ENCODE measurements around the gene PAXIP1.
"Not testable (repeated sequence)": the region's sequence is repeated elsewhere in the genome, so short reads cannot be mapped to it uniquely, and the experiment has no call there.

Gene PAXIP1

GRCh38 chr7:155003092-155003375 lies at the start of gene PAXIP1:
Gene PAXIP1, minus strand, starts transcription at chr7:155003124. Its CDS starts 195 bp downstream, at chr7:155002929.
- DNase-seq (ENCODE audit: low read depth in 2 of 2): peak in 1 of 2 donors; percentile 13

GRCh38 chr7:155051355-155051754 lies 48.4 kb upstream of the PAXIP1 start:
- no peak for DNase-seq (ENCODE audit: low read depth in 2 of 2)

GRCh38 chr7:155048006-155048405 lies 45.1 kb upstream of the PAXIP1 start:
- DNase-seq (ENCODE audit: low read depth in 2 of 2): no peak

- no peak for DNase-seq (ENCODE audit: low read depth in 2 of 2)
These were observed 40.8 kb upstream of the PAXIP1 start for GRCh38 chr7:155043756-155044155.

- DNase-seq (ENCODE audit: low read depth in 2 of 2): no peak
These were observed 35.4 kb upstream of the PAXIP1 start for GRCh38 chr7:155038335-155038734.

- not testable (repeated sequence) for DNase-seq (ENCODE audit: low read depth in 2 of 2)
These were observed 31.6 kb upstream of the PAXIP1 start for GRCh38 chr7:155034495-155034894.

- no peak for DNase-seq (ENCODE audit: low read depth in 2 of 2)
These were observed 30.1 kb upstream of the PAXIP1 start for GRCh38 chr7:155032978-155033377.

- DNase-seq (ENCODE audit: low read depth in 2 of 2): no peak
These were observed 25.0 kb upstream of the PAXIP1 start for GRCh38 chr7:155027879-155028278.

GRCh38 chr7:155021699-155022145 lies 18.8 kb upstream of the PAXIP1 start:
- no peak for DNase-seq (ENCODE audit: low read depth in 2 of 2)

- DNase-seq (ENCODE audit: low read depth in 2 of 2): no peak
These were observed 18.1 kb upstream of the PAXIP1 start for GRCh38 chr7:155020996-155021395.

- no peak for DNase-seq (ENCODE audit: low read depth in 2 of 2)
These were observed 14.9 kb upstream of the PAXIP1 start for GRCh38 chr7:155017834-155018233.

- no peak for DNase-seq (ENCODE audit: low read depth in 2 of 2)
These were observed 8.2 kb upstream of the PAXIP1 start for GRCh38 chr7:155011086-155011485.

GRCh38 chr7:155009570-155010157 lies 6.7 kb upstream of the PAXIP1 start:
- DNase-seq (ENCODE audit: low read depth in 2 of 2): no peak

- no peak for DNase-seq (ENCODE audit: low read depth in 2 of 2)
These were observed 5.0 kb upstream of the PAXIP1 start for GRCh38 chr7:155007947-155008346.

GRCh38 chr7:155003376-155004214 lies 671 bp upstream of the PAXIP1 start:
- peak; percentile 76 to 77 for DNase-seq (ENCODE audit: low read depth in 2 of 2)

GRCh38 chr7:155002411-155003091 lies 373 bp downstream of the PAXIP1 start:
- DNase-seq (ENCODE audit: low read depth in 2 of 2): no peak

GRCh38 chr7:155001756-155002410 lies 1.0 kb downstream of the PAXIP1 start:
- no peak for DNase-seq (ENCODE audit: low read depth in 2 of 2)

GRCh38 chr7:155000795-155001194 lies 2.1 kb downstream of the PAXIP1 start:
- no peak for DNase-seq (ENCODE audit: low read depth in 2 of 2)

- DNase-seq (ENCODE audit: low read depth in 2 of 2): no peak
These were observed 4.4 kb downstream of the PAXIP1 start for GRCh38 chr7:154998481-154998880.

GRCh38 chr7:154997840-154998370 lies 5.0 kb downstream of the PAXIP1 start:
- no peak for DNase-seq (ENCODE audit: low read depth in 2 of 2)

GRCh38 chr7:154996756-154997155 lies 6.2 kb downstream of the PAXIP1 start:
- no peak for DNase-seq (ENCODE audit: low read depth in 2 of 2)

- DNase-seq (ENCODE audit: low read depth in 2 of 2): no peak
These were observed 6.8 kb downstream of the PAXIP1 start for GRCh38 chr7:154996101-154996500.
